Measurements from ENCODE around the gene SEMA3B.

SEMA3B gene

GRCh38 chr3:50322115-50322385, 53.1 kb downstream of the SEMA3B start:
- Histone ChIP-seq H3K9me3 (ENCODE audit: insufficient read depth, low read depth, low read length) (no peaks in the 10 kb centered on the region), H3F3A (ENCODE audit: low read depth) (no peaks in the 10 kb centered on the region), H3K4me3 (ENCODE audit: low read length, poor library complexity, severe bottlenecking) (peak overlapping the region; percentile 78), H3K4me1 (ENCODE audit: insufficient read depth, low read length, poor library complexity, severe bottlenecking) (peaks cover 38% of the 10 kb centered on the region), H3K27me3 (ENCODE audit: insufficient read depth, low read length, poor library complexity, severe bottlenecking) (no peaks in the 10 kb centered on the region), H3K79me2 (ENCODE audit: insufficient read depth, low read length) (peaks cover 38% of the 10 kb centered on the region), H4K20me1 (ENCODE audit: insufficient read depth, low read length, poor library complexity, severe bottlenecking) (peaks cover 16% of the 10 kb centered on the region), H2AFZ (ENCODE audit: low read length) (0 out of 2 replicates have a peak overlapping the region, but pooled peaks have one; percentile 98), H3K4me2 (ENCODE audit: low read depth, low read length, poor library complexity, severe bottlenecking) (peak overlapping the region; percentile 95), H3K9me2 (replicated peaks; ENCODE audit: low read depth, low read length) (no peaks in the 10 kb centered on the region), H3K9ac (ENCODE audit: low read depth, low read length, poor library complexity, severe bottlenecking) (no peak overlapping the region), H3K36me3 (ENCODE audit: insufficient read depth, low read length) (no peaks in the 10 kb centered on the region)
- TF ChIP-seq EZH2phosphoT487 (IDR thresholded peaks at IDR 0.05; ENCODE audit: borderline replicate concordance) (no peak), CTCF (conservative IDR thresholded peaks at IDR 0.05; ENCODE audit: low read length) (no peak)

- no peaks in the 10 kb centered on the region for H3K9me3 ChIP-seq (ENCODE audit: insufficient read depth, low read depth, low read length)
- peaks cover 43% of the 10 kb centered on the region for H3K79me2 ChIP-seq (ENCODE audit: insufficient read depth, low read length)
- no peaks in the 10 kb centered on the region for H3K36me3 ChIP-seq (ENCODE audit: insufficient read depth, low read length)
- H3K4me1 ChIP-seq (ENCODE audit: insufficient read depth, low read length, poor library complexity, severe bottlenecking): peaks cover 38% of the 10 kb centered on the region
- TF ChIP-seq CTCF (conservative IDR thresholded peaks at IDR 0.05; ENCODE audit: low read length) (no peak), EZH2phosphoT487 (IDR thresholded peaks at IDR 0.05; ENCODE audit: borderline replicate concordance) (no peak)
- peaks cover 19% of the 10 kb centered on the region for H4K20me1 ChIP-seq (ENCODE audit: insufficient read depth, low read length, poor library complexity, severe bottlenecking)
- peak within 1 kb of the TSS; percentile 77 for H3K9ac ChIP-seq (ENCODE audit: low read depth, low read length, poor library complexity, severe bottlenecking)
- H3K4me2 ChIP-seq (ENCODE audit: low read depth, low read length, poor library complexity, severe bottlenecking): peak within 1 kb of the TSS; percentile 95
- no peaks in the 10 kb centered on the region for H3F3A ChIP-seq (ENCODE audit: low read depth)
- H3K9me2 ChIP-seq (replicated peaks; ENCODE audit: low read depth, low read length): no peaks in the 10 kb centered on the region
- H2AFZ ChIP-seq (ENCODE audit: low read length): peak within 1 kb of the TSS; percentile 98
- H3K4me3 ChIP-seq (ENCODE audit: low read length, poor library complexity, severe bottlenecking): peak within 1 kb of the TSS; percentile 78
- no peaks in the 10 kb centered on the region for H3K27me3 ChIP-seq (ENCODE audit: insufficient read depth, low read length, poor library complexity, severe bottlenecking)
Observed at GRCh38 chr3:50322386-50323091, 53.6 kb downstream of the SEMA3B start, which contains the start of gene HYAL2. Gene HYAL2, minus strand, starts transcription at chr3:50322745. Its CDS starts 2,256 bp downstream, at chr3:50320489.

- H3K79me2 ChIP-seq (ENCODE audit: insufficient read depth, low read length): peaks cover 44% of the 10 kb centered on the region
- no peaks in the 10 kb centered on the region for H3F3A ChIP-seq (ENCODE audit: low read depth)
- no peak overlapping the region for H2AFZ ChIP-seq (ENCODE audit: low read length)
- H3K36me3 ChIP-seq (ENCODE audit: insufficient read depth, low read length): no peaks in the 10 kb centered on the region
- H3K9ac ChIP-seq (ENCODE audit: low read depth, low read length, poor library complexity, severe bottlenecking): peak overlapping the region; percentile 13
- H3K27me3 ChIP-seq (ENCODE audit: insufficient read depth, low read length, poor library complexity, severe bottlenecking): no peaks in the 10 kb centered on the region
- no peak for TF ChIP-seq EZH2phosphoT487 (IDR thresholded peaks at IDR 0.05; ENCODE audit: borderline replicate concordance)
- no peak for TF ChIP-seq CTCF (conservative IDR thresholded peaks at IDR 0.05; ENCODE audit: low read length)
- H3K9me2 ChIP-seq (replicated peaks; ENCODE audit: low read depth, low read length): no peaks in the 10 kb centered on the region
- H3K4me1 ChIP-seq (ENCODE audit: insufficient read depth, low read length, poor library complexity, severe bottlenecking): peaks cover 35% of the 10 kb centered on the region
- H4K20me1 ChIP-seq (ENCODE audit: insufficient read depth, low read length, poor library complexity, severe bottlenecking): peaks cover 23% of the 10 kb centered on the region
- H3K9me3 ChIP-seq (ENCODE audit: insufficient read depth, low read depth, low read length): no peaks in the 10 kb centered on the region
- H3K4me2 ChIP-seq (ENCODE audit: low read depth, low read length, poor library complexity, severe bottlenecking): no peak overlapping the region
- no peak overlapping the region for H3K4me3 ChIP-seq (ENCODE audit: low read length, poor library complexity, severe bottlenecking)
Observed at GRCh38 chr3:50323092-50323600, 54.2 kb downstream of the SEMA3B start.
